Kidney epithelial cell (primary cell): Measurements from ENCODE around the gene SAFB2. TPM values are rescaled to one million over a fixed set of nuclear protein-coding genes. Genes with fewer than 3 reads are reported as not detected.

Source experiments
- DNase-seq: peaks from one replicate; pipeline ENCODE4 v3.0.0-alpha.2; 2010; ENCODE audit warnings: low read depth
- H3K27me3 ChIP-seq: 2 replicates; pipeline ENCODE4 v1.6.0; 2011; ENCODE audit warnings: low read length; ENCODE audit not compliant: control insufficient read depth, insufficient read depth
- H3K36me3 ChIP-seq: 2 replicates; pipeline ENCODE4 v1.5.1; 2011; ENCODE audit warnings: low read length; ENCODE audit not compliant: control insufficient read depth, insufficient read depth
- H3K4me3 ChIP-seq: 2 replicates; pipeline ENCODE4 v1.5.1; 2011; ENCODE audit warnings: low read depth, mild to moderate bottlenecking, control low read depth, low read length
- total RNA-seq: library from RNA; depleted of rRNA; stranded (reverse); fragments of >200 nt; gene quantifications from 2 replicates; pipeline ENCODE4 v1.2.3, GENCODE V29; 2015
- TF ChIP-seq, protein P1 (sequence below): IDR thresholded peaks from 2 replicates; pipeline ENCODE4 v1.5.1; 2011; ENCODE audit warnings: mild to moderate bottlenecking, moderate library complexity, low read length, control low read depth, inconsistent platforms; ENCODE audit not compliant: insufficient read depth, poor library complexity, severe bottlenecking

SAFB2 gene
- total RNA-seq, 1 donor from 2014 or later: 23.8 TPM

DNA sequence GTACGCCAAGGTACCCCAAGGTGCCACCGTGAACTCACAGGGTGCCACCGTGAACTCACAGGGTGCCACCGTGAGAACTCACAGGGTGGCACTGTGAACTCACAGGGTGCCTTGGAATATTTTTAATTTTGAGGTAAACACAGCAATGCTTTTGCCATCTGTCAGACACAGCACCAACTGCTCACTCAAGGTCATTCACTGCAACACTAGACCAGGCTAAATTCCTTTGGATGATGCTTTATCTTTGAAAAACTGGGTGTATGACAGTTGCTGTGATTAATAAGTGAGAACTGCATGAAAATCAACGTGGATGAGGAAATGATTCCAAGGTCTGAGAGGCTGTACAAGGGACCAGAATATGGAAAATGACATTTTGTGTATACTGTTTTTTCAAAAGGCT lies 18.9 kb downstream of the SAFB2 start:
- DNase-seq: no peak
- TF ChIP-seq, protein P1, sequence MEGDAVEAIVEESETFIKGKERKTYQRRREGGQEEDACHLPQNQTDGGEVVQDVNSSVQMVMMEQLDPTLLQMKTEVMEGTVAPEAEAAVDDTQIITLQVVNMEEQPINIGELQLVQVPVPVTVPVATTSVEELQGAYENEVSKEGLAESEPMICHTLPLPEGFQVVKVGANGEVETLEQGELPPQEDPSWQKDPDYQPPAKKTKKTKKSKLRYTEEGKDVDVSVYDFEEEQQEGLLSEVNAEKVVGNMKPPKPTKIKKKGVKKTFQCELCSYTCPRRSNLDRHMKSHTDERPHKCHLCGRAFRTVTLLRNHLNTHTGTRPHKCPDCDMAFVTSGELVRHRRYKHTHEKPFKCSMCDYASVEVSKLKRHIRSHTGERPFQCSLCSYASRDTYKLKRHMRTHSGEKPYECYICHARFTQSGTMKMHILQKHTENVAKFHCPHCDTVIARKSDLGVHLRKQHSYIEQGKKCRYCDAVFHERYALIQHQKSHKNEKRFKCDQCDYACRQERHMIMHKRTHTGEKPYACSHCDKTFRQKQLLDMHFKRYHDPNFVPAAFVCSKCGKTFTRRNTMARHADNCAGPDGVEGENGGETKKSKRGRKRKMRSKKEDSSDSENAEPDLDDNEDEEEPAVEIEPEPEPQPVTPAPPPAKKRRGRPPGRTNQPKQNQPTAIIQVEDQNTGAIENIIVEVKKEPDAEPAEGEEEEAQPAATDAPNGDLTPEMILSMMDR: no peak
- Histone ChIP-seq H3K4me3 (no peak overlapping the region), H3K27me3 (no peaks in the 10 kb centered on the region), H3K36me3 (peaks cover 4% of the 10 kb centered on the region)

DNA sequence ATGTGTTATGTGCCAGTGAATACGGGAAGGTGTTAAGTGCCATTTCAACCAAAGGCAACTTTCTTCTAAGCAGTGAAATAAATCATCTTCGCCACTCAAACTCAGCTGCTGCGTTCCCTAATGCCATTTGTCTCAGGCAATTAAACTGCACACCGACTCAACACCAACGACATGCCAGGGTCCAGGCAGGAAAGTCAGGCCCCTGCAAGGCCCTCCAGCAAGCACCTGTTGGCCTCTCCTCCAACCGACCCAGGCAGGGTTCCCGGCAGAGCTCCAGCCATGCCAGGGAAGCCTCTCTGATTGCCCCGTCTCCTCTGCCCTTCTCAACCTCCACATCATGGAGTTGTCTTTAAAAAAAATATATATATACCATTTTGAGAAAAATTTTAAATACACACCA lies 21.8 kb downstream of the SAFB2 start:
- DNase-seq: no peak
- TF ChIP-seq, protein P1: no peak
- Histone ChIP-seq H3K36me3 (peaks cover 4% of the 10 kb centered on the region), H3K27me3 (no peaks in the 10 kb centered on the region), H3K4me3 (no peak overlapping the region)

DNA sequence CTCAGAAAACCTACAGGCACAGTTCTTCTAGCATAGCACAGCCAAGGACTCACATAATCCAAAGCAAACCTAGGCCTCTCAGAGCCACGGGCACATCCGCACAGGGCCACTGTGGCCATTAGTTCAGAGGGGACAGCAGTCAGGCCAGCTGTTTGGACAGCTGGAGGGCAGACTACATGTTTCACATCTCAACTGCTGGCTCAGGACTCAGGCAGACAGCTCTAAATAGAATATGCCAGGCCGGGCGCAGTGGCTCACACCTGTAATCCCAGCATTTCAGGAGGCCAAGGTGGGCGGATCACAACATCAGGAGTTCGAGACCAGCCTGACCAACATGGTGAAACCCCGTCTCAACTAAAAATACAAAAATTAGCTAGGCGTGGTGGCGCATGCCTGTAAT lies 26.8 kb downstream of the SAFB2 start:
- H3K36me3 ChIP-seq: peaks cover 6% of the 10 kb centered on the region
- H3K4me3 ChIP-seq: no peak overlapping the region
- no peak for DNase-seq
- no peaks in the 10 kb centered on the region for H3K27me3 ChIP-seq
- TF ChIP-seq, protein P1: no peak

DNA sequence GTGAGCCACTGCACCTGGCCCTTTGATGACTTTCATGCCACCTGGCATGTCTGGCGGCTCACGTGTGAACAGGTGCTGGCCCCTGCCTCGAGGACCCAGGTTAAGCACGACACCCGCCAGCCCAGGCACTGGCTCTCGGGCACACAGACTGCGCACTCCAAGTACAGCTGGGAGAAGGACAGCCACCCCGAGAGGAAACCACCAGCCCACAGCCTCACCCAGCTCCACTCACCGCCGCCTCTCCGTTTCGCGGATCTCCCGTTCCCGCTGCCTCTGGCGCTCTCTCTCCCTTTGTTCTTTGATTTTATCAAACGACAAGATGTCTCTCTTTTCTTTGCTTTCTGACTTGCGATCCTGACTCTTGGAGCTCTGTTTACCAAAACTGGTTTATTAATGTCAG lies 27.4 kb downstream of the SAFB2 start:
- TF ChIP-seq, protein P1: no peak
- H3K36me3 ChIP-seq: peaks cover 6% of the 10 kb centered on the region
- no peak overlapping the region for H3K4me3 ChIP-seq
- no peaks in the 10 kb centered on the region for H3K27me3 ChIP-seq
- no peak for DNase-seq

DNA sequence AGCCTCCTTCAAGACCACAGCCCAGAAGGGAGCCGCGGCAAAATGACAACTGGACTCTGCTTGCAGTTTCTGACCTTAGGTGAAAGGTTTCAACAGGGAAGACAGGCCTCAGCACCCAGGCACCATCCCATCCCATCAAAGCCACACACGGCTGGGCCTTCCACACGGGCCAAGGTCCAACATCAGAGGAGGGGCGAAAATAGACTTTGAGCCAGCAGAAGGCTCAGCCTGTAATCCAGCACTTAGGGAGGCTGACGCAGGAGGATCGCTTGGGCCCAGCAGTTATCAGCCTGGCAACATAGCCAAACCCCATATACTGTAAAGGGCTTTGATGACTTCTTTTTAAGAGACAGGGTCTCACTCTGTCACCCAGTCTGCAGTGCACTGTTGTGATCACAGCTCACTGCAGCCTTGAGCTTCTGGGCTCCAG lies 28.0 kb downstream of the SAFB2 start:
- H3K36me3 ChIP-seq: peaks cover 4% of the 10 kb centered on the region
- H3K4me3 ChIP-seq: no peak overlapping the region
- H3K27me3 ChIP-seq: no peaks in the 10 kb centered on the region
- TF ChIP-seq, protein P1: no peak
- DNase-seq: no peak
